OCI-LY3 (cell line): ENCODE measurements around the gene RBMS3.

Experiments
- CTCF ChIP-seq: fragments of 200-600, 300-600 bp; sonication (generic); IDR thresholded peaks from 2 replicates; pipeline ENCODE4 v1.5.1; 2014; ENCODE audit warnings: antibody characterized with exemption, low read length, low read depth
- EZH2phosphoT487 ChIP-seq: fragments of 200-600 bp; shearing (Covaris generic); IDR thresholded peaks from 2 replicates; pipeline ENCODE4 v1.6.1; 2018; ENCODE audit warnings: antibody characterized with exemption, mixed run types, low read depth

GRCh38 chr3:29585368-29585767 lies 304.5 kb downstream of the RBMS3 start:
- no peak for TF ChIP-seq CTCF
- TF ChIP-seq EZH2phosphoT487, result no peak
